Measurements from ENCODE around the gene PACRG. TPM values are rescaled to one million over a fixed set of nuclear protein-coding genes. Genes with fewer than 3 reads are reported as not detected.

The PACRG gene
- total and polyA plus RNA-seq, 12 donors = 2.1 to 34.6 (median 10.0) TPM

DNA sequence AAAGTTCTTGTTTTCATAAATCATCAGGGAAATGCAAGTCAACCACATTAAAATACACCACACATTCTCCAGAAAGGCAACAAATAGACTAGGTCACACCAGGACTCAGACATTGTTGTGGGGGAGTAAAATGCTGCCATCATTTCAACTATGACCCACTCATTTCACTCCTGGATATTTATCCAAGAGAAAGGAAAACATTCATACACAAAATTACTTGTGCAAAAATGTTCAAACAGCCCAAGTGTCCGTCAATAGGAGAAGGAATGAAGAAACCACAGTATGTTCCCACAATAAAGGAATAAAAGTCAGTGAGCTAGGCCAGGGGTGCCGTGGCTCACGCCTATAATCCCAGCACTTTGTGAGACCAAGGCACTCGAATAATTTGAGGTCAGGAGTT lies 605.3 kb downstream of the PACRG start:
- Histone ChIP-seq H3K4me1 (peaks cover 15 to 71% (median 50%) of the 10 kb centered on the region in 9 donors), H3K27ac (peak overlapping the region in 3 of 10 donors; percentile 43 to 98 (median 96)), H3K9me3 (no peaks in the 10 kb centered on the region), H3K36me3 (no peaks in the 10 kb centered on the region), H3K27me3 (no peaks in the 10 kb centered on the region), H3K4me3 (no peak overlapping the region)
- intact Hi-C loops (cut with DNase I) = loop anchor here in 5 of 10 donors (10.0 kb wide), 5 partner anchors 148 to 772 kb away; no protein-coding TSS in a partner anchor
- ATAC-seq = no peak
- no peak for DNase-seq
- 85 to 88% methylated on average over 4 of the region's 4 CpGs for WGBS, 2 donors
- TF ChIP-seq, protein P1, sequence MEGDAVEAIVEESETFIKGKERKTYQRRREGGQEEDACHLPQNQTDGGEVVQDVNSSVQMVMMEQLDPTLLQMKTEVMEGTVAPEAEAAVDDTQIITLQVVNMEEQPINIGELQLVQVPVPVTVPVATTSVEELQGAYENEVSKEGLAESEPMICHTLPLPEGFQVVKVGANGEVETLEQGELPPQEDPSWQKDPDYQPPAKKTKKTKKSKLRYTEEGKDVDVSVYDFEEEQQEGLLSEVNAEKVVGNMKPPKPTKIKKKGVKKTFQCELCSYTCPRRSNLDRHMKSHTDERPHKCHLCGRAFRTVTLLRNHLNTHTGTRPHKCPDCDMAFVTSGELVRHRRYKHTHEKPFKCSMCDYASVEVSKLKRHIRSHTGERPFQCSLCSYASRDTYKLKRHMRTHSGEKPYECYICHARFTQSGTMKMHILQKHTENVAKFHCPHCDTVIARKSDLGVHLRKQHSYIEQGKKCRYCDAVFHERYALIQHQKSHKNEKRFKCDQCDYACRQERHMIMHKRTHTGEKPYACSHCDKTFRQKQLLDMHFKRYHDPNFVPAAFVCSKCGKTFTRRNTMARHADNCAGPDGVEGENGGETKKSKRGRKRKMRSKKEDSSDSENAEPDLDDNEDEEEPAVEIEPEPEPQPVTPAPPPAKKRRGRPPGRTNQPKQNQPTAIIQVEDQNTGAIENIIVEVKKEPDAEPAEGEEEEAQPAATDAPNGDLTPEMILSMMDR (IDR thresholded peaks at IDR 0.05) = no peak

- H3K27ac ChIP-seq = peak overlapping the region in 9 of 10 donors; percentile 88 to 98 (median 95)
- ATAC-seq = peak in 5 of 8 donors; percentile 4 to 43 (median 13)
- H3K4me1 ChIP-seq = peaks cover 15 to 80% (median 60%) of the 10 kb centered on the region in 9 donors
- TF ChIP-seq, protein P1 (IDR thresholded peaks at IDR 0.05) = no peak
- no peaks in the 10 kb centered on the region for H3K9me3 ChIP-seq
- no peak overlapping the region for H3K4me3 ChIP-seq
- H3K36me3 ChIP-seq = no peaks in the 10 kb centered on the region
- DNase-seq = no peak
- no peaks in the 10 kb centered on the region for H3K27me3 ChIP-seq
- intact Hi-C loops (cut with DNase I) = loop anchor here in 5 of 10 donors (10.0 kb wide), 5 partner anchors 149 to 771 kb away; no protein-coding TSS in a partner anchor
- 56 to 66% methylated on average over 26 of the region's 26 CpGs for WGBS, 2 donors
These were observed 606.2 kb downstream of the PACRG start for GRCh38 chr6:163333701-163334663.

GRCh38 chr6:163335056-163335455 lies 607.3 kb downstream of the PACRG start:
- H3K36me3 ChIP-seq = no peaks in the 10 kb centered on the region
- DNase-seq = no peak
- peak overlapping the region in 2 of 10 donors; percentile 5 to 14 for H3K4me3 ChIP-seq
- H3K4me1 ChIP-seq = peaks cover 19 to 86% (median 66%) of the 10 kb centered on the region in 9 donors
- H3K27ac ChIP-seq = peak overlapping the region; percentile 85 to 98 (median 94)
- WGBS, 2 donors = 75 to 78% methylated on average over 7 of the region's 7 CpGs
- intact Hi-C loops (cut with DNase I) = loop anchor here (1.0 to 10.0 kb wide), 10 partner anchors 77 to 770 kb away; partner anchors contain the start of gene QKI (in 6 of the 10)
- no peaks in the 10 kb centered on the region for H3K27me3 ChIP-seq
- H3K9me3 ChIP-seq = no peaks in the 10 kb centered on the region
- ATAC-seq = peak in 1 of 8 donors; percentile 8
- TF ChIP-seq, protein P1 (IDR thresholded peaks at IDR 0.05) = no peak

All from heart right ventricle (tissue), 16 donors.